Muscle of leg (tissue), 11 donors: ENCODE data around the gene RCC1. TPM values are rescaled to one million over a fixed set of nuclear protein-coding genes. Genes with fewer than 3 reads are reported as not detected.

Source experiments
- DNase-seq: peaks from one replicate; pipeline ENCODE4 v3.0.0; 2013
- H3K27ac ChIP-seq: one replicate; pipeline ENCODE4 v1.5.1; 2013; ENCODE audit warnings: mild to moderate bottlenecking, low read length, control low read depth
- H3K27me3 ChIP-seq: one replicate; pipeline ENCODE4 v1.6.1; 2013; ENCODE audit warnings: low read length; ENCODE audit not compliant: control insufficient read depth, insufficient read depth
- H3K36me3 ChIP-seq: one replicate; pipeline ENCODE4 v1.6.1; 2013; ENCODE audit warnings: low read length; ENCODE audit not compliant: control insufficient read depth, insufficient read depth
- H3K4me1 ChIP-seq: one replicate; pipeline ENCODE4 v1.6.1; 2013; ENCODE audit warnings: low read length; ENCODE audit not compliant: control insufficient read depth, insufficient read depth
- H3K4me3 ChIP-seq: one replicate; pipeline ENCODE4 v1.5.1; 2013; ENCODE audit warnings: low read length, control low read depth
- H3K9me3 ChIP-seq: replicated peaks from 2 replicates; pipeline ENCODE4 v1.6.1; 2013; ENCODE audit warnings: low read depth, low read length; ENCODE audit not compliant: control insufficient read depth
- WGBS: methylation state at CpG from one replicate; pipeline ENCODE4 v1.1.5; 2013; ENCODE audit warnings: missing lambda C conversion rate; ENCODE audit not compliant: insufficient coverage; 5-methylcytosine and 5-hydroxymethylcytosine counted together
- polyA plus RNA-seq, 8 donors: library from polyadenylated mRNA; unstranded; fragments of 120-200 nt; gene quantifications; one replicate each; pipeline versions ENCODE4 v1.2.1 to v1.2.3, GENCODE V29; 2013; ENCODE audit warnings: inconsistent platforms in 1 of 8, low replicate concordance in 1 of 8; ENCODE audit not compliant: insufficient read length in 8 of 8, insufficient read depth in 1 of 8
- total RNA-seq: library from RNA; stranded (reverse); fragments of 120-200 nt; gene quantifications from one replicate; pipeline ENCODE4 v1.2.4, GENCODE V29; 2013

RCC1 gene
- total and polyA plus RNA-seq, 9 donors, result 16.7 to 38.3 (median 28.3) TPM

GRCh38 chr1:28482138-28482537 is 23.7 kb upstream of the RCC1 start:
- DNase-seq, result no peak
- Histone ChIP-seq H3K27me3 (no peaks in the 10 kb centered on the region), H3K4me1 (no peaks in the 10 kb centered on the region), H3K36me3 (peaks cover 63% of the 10 kb centered on the region), H3K9me3 (no peaks in the 10 kb centered on the region), H3K4me3 (no peak overlapping the region), H3K27ac (no peak overlapping the region)
- 95% methylated on average over 2 of the region's 3 CpGs for WGBS

GRCh38 chr1:28482702-28483101 is 23.1 kb upstream of the RCC1 start:
- H3K9me3 ChIP-seq, result no peaks in the 10 kb centered on the region
- H3K4me1 ChIP-seq, result no peaks in the 10 kb centered on the region
- no peak overlapping the region for H3K27ac ChIP-seq
- no peaks in the 10 kb centered on the region for H3K27me3 ChIP-seq
- H3K36me3 ChIP-seq, result peaks cover 58% of the 10 kb centered on the region
- DNase-seq, result no peak
- WGBS, result 100% methylated on average over 2 of the region's 2 CpGs
- H3K4me3 ChIP-seq, result no peak overlapping the region

GRCh38 chr1:28494737-28495136 is 11.1 kb upstream of the RCC1 start:
- Histone ChIP-seq H3K27ac (no peak overlapping the region), H3K27me3 (no peaks in the 10 kb centered on the region), H3K36me3 (peaks cover 43% of the 10 kb centered on the region), H3K4me1 (no peaks in the 10 kb centered on the region), H3K9me3 (no peaks in the 10 kb centered on the region), H3K4me3 (no peak overlapping the region)
- DNase-seq, result no peak
- 92% methylated on average over 1 of the region's 1 CpG for WGBS

- 97% methylated on average over 4 of the region's 4 CpGs for WGBS
- H3K27me3 ChIP-seq, result no peaks in the 10 kb centered on the region
- DNase-seq, result no peak
- no peaks in the 10 kb centered on the region for H3K4me1 ChIP-seq
- H3K27ac ChIP-seq, result no peak overlapping the region
- no peak overlapping the region for H3K4me3 ChIP-seq
- H3K36me3 ChIP-seq, result peaks cover 20% of the 10 kb centered on the region
- H3K9me3 ChIP-seq, result no peaks in the 10 kb centered on the region
Measured at GRCh38 chr1:28499553-28499952, 6.3 kb upstream of the RCC1 start.

- Histone ChIP-seq H3K27me3 (no peaks in the 10 kb centered on the region), H3K4me1 (peaks cover 3% of the 10 kb centered on the region), H3K4me3 (no peak overlapping the region), H3K36me3 (peaks cover 11% of the 10 kb centered on the region), H3K9me3 (no peaks in the 10 kb centered on the region), H3K27ac (no peak overlapping the region)
- WGBS, result 26% methylated on average over 2 of the region's 4 CpGs
- DNase-seq, result no peak
Measured at GRCh38 chr1:28501925-28502324, 3.9 kb upstream of the RCC1 start.

- Histone ChIP-seq H3K4me1 (peaks cover 12% of the 10 kb centered on the region), H3K27ac (no peak overlapping the region), H3K9me3 (no peaks in the 10 kb centered on the region), H3K27me3 (no peaks in the 10 kb centered on the region), H3K36me3 (peaks cover 11% of the 10 kb centered on the region), H3K4me3 (no peak overlapping the region)
- no peak for DNase-seq
- 89% methylated on average over 2 of the region's 3 CpGs for WGBS
Measured at GRCh38 chr1:28503117-28503516, 2.7 kb upstream of the RCC1 start.

- Histone ChIP-seq H3K4me1 (peaks cover 26% of the 10 kb centered on the region), H3K4me3 (peak overlapping the region; percentile 69), H3K27ac (peak overlapping the region; percentile 87), H3K36me3 (peaks cover 38% of the 10 kb centered on the region), H3K9me3 (no peaks in the 10 kb centered on the region), H3K27me3 (no peaks in the 10 kb centered on the region)
- no peak for DNase-seq
- WGBS, result no CpG with 5 or more reads among the region's 14 CpGs
Measured at GRCh38 chr1:28506907-28507246, 1.0 kb downstream of the RCC1 start.

- WGBS, result 0% methylated on average over 3 of the region's 11 CpGs
- Histone ChIP-seq H3K4me1 (peaks cover 26% of the 10 kb centered on the region), H3K36me3 (peaks cover 42% of the 10 kb centered on the region), H3K9me3 (no peaks in the 10 kb centered on the region), H3K27me3 (no peaks in the 10 kb centered on the region), H3K4me3 (peak overlapping the region; percentile 69), H3K27ac (peak overlapping the region; percentile 87)
- no peak for DNase-seq
Measured at GRCh38 chr1:28507247-28507645, 1.4 kb downstream of the RCC1 start.

- Histone ChIP-seq H3K27ac (peak overlapping the region; percentile 87), H3K9me3 (no peaks in the 10 kb centered on the region), H3K4me1 (peaks cover 26% of the 10 kb centered on the region), H3K36me3 (peaks cover 42% of the 10 kb centered on the region), H3K27me3 (no peaks in the 10 kb centered on the region), H3K4me3 (peak overlapping the region; percentile 69)
- 37% methylated on average over 2 of the region's 10 CpGs for WGBS
- DNase-seq, result no peak
Measured at GRCh38 chr1:28507646-28508434, 2.0 kb downstream of the RCC1 start.

- Histone ChIP-seq H3K27me3 (no peaks in the 10 kb centered on the region), H3K27ac (peak overlapping the region; percentile 38), H3K36me3 (peaks cover 46% of the 10 kb centered on the region), H3K4me3 (peak overlapping the region; percentile 6), H3K9me3 (no peaks in the 10 kb centered on the region), H3K4me1 (peaks cover 26% of the 10 kb centered on the region)
- no peak for DNase-seq
- 39% methylated on average over 3 of the region's 5 CpGs for WGBS
Measured at GRCh38 chr1:28508435-28508754, 2.6 kb downstream of the RCC1 start.
